ENCODE results near the gene PRKAR1B.

DNA sequence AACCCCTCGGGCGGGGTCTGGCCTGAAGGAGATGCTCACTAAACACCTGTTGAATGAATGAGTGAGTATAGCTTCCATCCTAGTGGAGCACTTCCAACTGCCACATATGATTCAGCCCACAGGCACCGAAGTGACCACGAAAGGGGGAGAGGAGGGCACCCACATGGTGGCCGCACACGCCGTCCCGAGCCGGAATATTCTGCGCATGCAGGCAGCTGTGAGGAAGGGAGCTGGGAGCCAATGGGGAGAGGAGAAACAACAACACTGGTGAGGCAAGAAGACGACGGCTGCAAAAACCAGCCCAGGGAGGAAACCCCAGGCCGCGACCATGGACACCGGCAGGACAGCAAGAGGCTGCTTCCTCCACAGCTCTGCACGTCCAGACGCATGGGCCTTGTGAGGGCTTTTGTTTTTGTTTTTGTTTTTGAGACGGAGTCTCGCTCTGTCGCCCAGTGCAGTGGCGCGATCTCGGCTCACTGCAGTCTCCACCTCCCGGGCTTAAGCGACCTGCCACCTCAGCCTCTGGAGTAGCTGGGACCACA, 67.7 kb downstream of the PRKAR1B start:
- no peak for TF ChIP-seq POLR2A (IDR thresholded peaks at IDR 0.05)
- TF ChIP-seq, protein P1, sequence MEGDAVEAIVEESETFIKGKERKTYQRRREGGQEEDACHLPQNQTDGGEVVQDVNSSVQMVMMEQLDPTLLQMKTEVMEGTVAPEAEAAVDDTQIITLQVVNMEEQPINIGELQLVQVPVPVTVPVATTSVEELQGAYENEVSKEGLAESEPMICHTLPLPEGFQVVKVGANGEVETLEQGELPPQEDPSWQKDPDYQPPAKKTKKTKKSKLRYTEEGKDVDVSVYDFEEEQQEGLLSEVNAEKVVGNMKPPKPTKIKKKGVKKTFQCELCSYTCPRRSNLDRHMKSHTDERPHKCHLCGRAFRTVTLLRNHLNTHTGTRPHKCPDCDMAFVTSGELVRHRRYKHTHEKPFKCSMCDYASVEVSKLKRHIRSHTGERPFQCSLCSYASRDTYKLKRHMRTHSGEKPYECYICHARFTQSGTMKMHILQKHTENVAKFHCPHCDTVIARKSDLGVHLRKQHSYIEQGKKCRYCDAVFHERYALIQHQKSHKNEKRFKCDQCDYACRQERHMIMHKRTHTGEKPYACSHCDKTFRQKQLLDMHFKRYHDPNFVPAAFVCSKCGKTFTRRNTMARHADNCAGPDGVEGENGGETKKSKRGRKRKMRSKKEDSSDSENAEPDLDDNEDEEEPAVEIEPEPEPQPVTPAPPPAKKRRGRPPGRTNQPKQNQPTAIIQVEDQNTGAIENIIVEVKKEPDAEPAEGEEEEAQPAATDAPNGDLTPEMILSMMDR (IDR thresholded peaks at IDR 0.05 in 4 of 5, conservative IDR thresholded peaks at IDR 0.05 in 1 of 5): no peak

Measured in gastrocnemius medialis (tissue), 4 donors.